ENCODE data around the gene ERAS.
A peak's percentile ranks its signal among the peaks of the same experiment; 100 is the strongest.
"Not testable (repeated sequence)": the region's sequence is repeated elsewhere in the genome, so short reads cannot be mapped to it uniquely, and the experiment has no call there.

Gene ERAS

GRCh38 chrX:48833542-48834138, 7.3 kb downstream of the ERAS start:
- DNase-seq (ENCODE audit: low read depth): no peak

- no peak for DNase-seq (ENCODE audit: low read depth)
These were observed 8.0 kb downstream of the ERAS start for GRCh38 chrX:48834383-48834709.

- no peak for DNase-seq (ENCODE audit: low read depth)
These were observed 9.4 kb downstream of the ERAS start, which contains the start of gene PCSK1N for GRCh38 chrX:48835524-48836329. Gene PCSK1N (minus strand): TSS chrX:48835610. CDS start chrX:48835532, 78 bp downstream.

GRCh38 chrX:48839686-48840085, 13.4 kb downstream of the ERAS start:
- no peak for DNase-seq (ENCODE audit: low read depth)

- no peak for DNase-seq (ENCODE audit: low read depth)
These were observed 22.5 kb downstream of the ERAS start for GRCh38 chrX:48848847-48849246.

- no peak for DNase-seq (ENCODE audit: low read depth)
These were observed 26.5 kb downstream of the ERAS start for GRCh38 chrX:48852857-48853256.

GRCh38 chrX:48853494-48853893, 27.2 kb downstream of the ERAS start:
- not testable (repeated sequence) for DNase-seq (ENCODE audit: low read depth)

GRCh38 chrX:48854121-48854804, 27.9 kb downstream of the ERAS start:
- not testable (repeated sequence) for DNase-seq (ENCODE audit: low read depth)

- DNase-seq (ENCODE audit: low read depth): peak; percentile 22
These were observed 28.6 kb downstream of the ERAS start for GRCh38 chrX:48854898-48855297.

GRCh38 chrX:48864210-48864609, 37.9 kb downstream of the ERAS start:
- DNase-seq (ENCODE audit: low read depth): peak; percentile 96

GRCh38 chrX:48872017-48872416, 45.7 kb downstream of the ERAS start:
- not testable (repeated sequence) for DNase-seq (ENCODE audit: low read depth)

GRCh38 chrX:48876944-48877343, 50.6 kb downstream of the ERAS start:
- DNase-seq (ENCODE audit: low read depth): not testable (repeated sequence)
